NCI-H774 (cell line): ENCODE measurements around the gene EXOC4.

Experiments used
- DNase-seq: peaks from one replicate; lab custom pipeline; 2025; lab: John Stamatoyannopoulos, UW

The EXOC4 gene

GRCh38 chr7:133936074-133936473 lies 683.2 kb downstream of the EXOC4 start:
- no peak for DNase-seq

GRCh38 chr7:133937786-133938185 lies 684.9 kb downstream of the EXOC4 start:
- DNase-seq, result no peak

GRCh38 chr7:133940368-133940767 lies 687.5 kb downstream of the EXOC4 start:
- DNase-seq, result no peak

GRCh38 chr7:133941496-133941895 lies 688.6 kb downstream of the EXOC4 start:
- DNase-seq, result no peak

GRCh38 chr7:133945497-133945896 lies 692.6 kb downstream of the EXOC4 start:
- no peak for DNase-seq

- no peak for DNase-seq
Measured at GRCh38 chr7:133947458-133948254, 694.8 kb downstream of the EXOC4 start.

GRCh38 chr7:133948588-133948987 lies 695.7 kb downstream of the EXOC4 start:
- no peak for DNase-seq

GRCh38 chr7:133950855-133951254 lies 698.0 kb downstream of the EXOC4 start:
- DNase-seq, result no peak

GRCh38 chr7:133955208-133955607 lies 702.3 kb downstream of the EXOC4 start:
- DNase-seq, result no peak

GRCh38 chr7:133957845-133958244 lies 705.0 kb downstream of the EXOC4 start:
- DNase-seq, result no peak

- DNase-seq, result no peak
Measured at GRCh38 chr7:133958822-133959221, 705.9 kb downstream of the EXOC4 start.

GRCh38 chr7:133959505-133959904 lies 706.6 kb downstream of the EXOC4 start:
- no peak for DNase-seq

- no peak for DNase-seq
Measured at GRCh38 chr7:133961724-133962123, 708.8 kb downstream of the EXOC4 start.

GRCh38 chr7:133962646-133963045 lies 709.8 kb downstream of the EXOC4 start:
- no peak for DNase-seq

GRCh38 chr7:133963629-133964028 lies 710.8 kb downstream of the EXOC4 start:
- DNase-seq, result no peak

- DNase-seq, result no peak
Measured at GRCh38 chr7:133971625-133972024, 718.7 kb downstream of the EXOC4 start.

- no peak for DNase-seq
Measured at GRCh38 chr7:133973710-133974109, 720.8 kb downstream of the EXOC4 start.

- no peak for DNase-seq
Measured at GRCh38 chr7:133975130-133975529, 722.3 kb downstream of the EXOC4 start.

GRCh38 chr7:133976140-133976539 lies 723.3 kb downstream of the EXOC4 start:
- DNase-seq, result no peak

GRCh38 chr7:133977409-133978274 lies 724.8 kb downstream of the EXOC4 start:
- peak; percentile 41 for DNase-seq

- no peak for DNase-seq
Measured at GRCh38 chr7:133978502-133979295, 725.8 kb downstream of the EXOC4 start.

- DNase-seq, result no peak
Measured at GRCh38 chr7:133980804-133981203, 727.9 kb downstream of the EXOC4 start.
